K562 (cell line): ENCODE data around the gene AMIGO1. TPM values are rescaled to one million over a fixed set of nuclear protein-coding genes. Genes with fewer than 3 reads are reported as not detected.

Experiments
- ATAC-seq: fragments of 200-7000 bp; cut with Tn5 transposase; 3 replicates; pipeline ENCODE4 v1.9.1; 2020; ENCODE audit warnings: moderate library complexity
- BruUV-seq: library from RNA; stranded (reverse); fragments of 400-500 nt; replicated peaks from 2 replicates; lab custom pipeline; 2021; lab: Mats Ljungman, UMichigan
- CTCF ChIA-PET: fragments of 300-600 bp; formaldehyde crosslinking; extraction: SDS; loops from one replicate; lab custom pipeline; 2021; ENCODE audit warnings: low intra/inter-chr PET ratio; lab: Yijun Ruan, JAX
- POLR2A ChIA-PET: fragments of 300-600, 350-650 bp; sonication (Branson Sonifier 250); formaldehyde crosslinking; extraction: SDS; loops from one replicate; lab custom pipeline; 2021; ENCODE audit warnings: antibody characterized with exemption, inconsistent platforms; lab: Yijun Ruan, JAX
- DNase-seq, 4 experiments: peaks; one replicate each; pipeline versions ENCODE4 v3.0.0 to v3.0.0-alpha.2; 2011 to 2018; ENCODE audit warnings: low spot score in 3 of 4, mixed read lengths in 3 of 4; ENCODE audit errors: extremely low read depth in 1 of 4
- FAIRE-seq: peaks from 2 replicates; lab custom pipeline; 2011; peaks lifted over from hg19 to GRCh38; lab: Jason Lieb, UNC
- H2AFZ ChIP-seq: 2 replicates; pipeline ENCODE4 v1.6.0; 2011; ENCODE audit warnings: low read depth, low read length, control low read depth, inconsistent platforms
- H3K27ac ChIP-seq: fragments of 200-600 bp; 3 replicates; pipeline ENCODE4 v1.8.0; 2011; ENCODE audit warnings: low read depth, mild to moderate bottlenecking, control low read depth, inconsistent platforms, low read length, moderate library complexity, mixed read lengths; ENCODE audit errors: extremely low read depth
- H3K27me3 ChIP-seq, 2 experiments: fragments of 300-600 bp in 1 of 2; 2 replicates in 1 of 2; 3 replicates in 1 of 2; pipeline versions ENCODE4 v1.6.0 to v1.8.0; 2011; ENCODE audit warnings: inconsistent platforms in 2 of 2, low read length in 2 of 2, mild to moderate bottlenecking in 1 of 2, mixed read lengths in 1 of 2, moderate library complexity in 1 of 2; ENCODE audit not compliant: control insufficient read depth in 2 of 2, insufficient read depth in 2 of 2
- H3K36me3 ChIP-seq: fragments of 300-600 bp; 3 replicates; pipeline ENCODE4 v1.8.0; 2011; ENCODE audit warnings: mild to moderate bottlenecking, low read length, inconsistent platforms; ENCODE audit not compliant: control insufficient read depth, insufficient read depth
- H3K4me1 ChIP-seq, 2 experiments: fragments of 200-600 bp in 1 of 2; replicated peaks in 1 of 2; 2 replicates in 1 of 2; 3 replicates in 1 of 2; pipeline versions ENCODE4 v1.5.1 to v1.8.0; 2011; ENCODE audit warnings: inconsistent platforms in 2 of 2, low read length in 2 of 2, mild to moderate bottlenecking in 1 of 2, mixed read lengths in 1 of 2, moderate library complexity in 1 of 2; ENCODE audit not compliant: control insufficient read depth in 2 of 2, insufficient read depth in 2 of 2
- H3K4me2 ChIP-seq: 2 replicates; pipeline ENCODE4 v1.6.1; 2011; ENCODE audit warnings: low read length, control low read depth, inconsistent platforms, mixed read lengths; ENCODE audit not compliant: insufficient read depth
- H3K4me3 ChIP-seq: fragments of 200-600 bp; sonication (generic), shearing (Covaris generic); 2 replicates; pipeline ENCODE4 v1.5.1; 2016; ENCODE audit warnings: control low read depth, inconsistent platforms
- H3K79me2 ChIP-seq: fragments of 200-600 bp; 3 replicates; pipeline ENCODE4 v1.8.0; 2011; ENCODE audit warnings: low read length, inconsistent platforms; ENCODE audit not compliant: control insufficient read depth, insufficient read depth
- H3K9ac ChIP-seq, 2 experiments: 2 replicates each; pipeline versions ENCODE4 v1.6.0 to v1.6.1; 2011; ENCODE audit warnings: low read depth in 2 of 2, low read length in 2 of 2, control low read depth in 1 of 2, inconsistent platforms in 1 of 2, mild to moderate bottlenecking in 1 of 2, mixed read lengths in 1 of 2; ENCODE audit not compliant: insufficient read depth in 1 of 2
- H3K9me1 ChIP-seq: one replicate; pipeline ENCODE4 v1.6.0; 2011; ENCODE audit warnings: inconsistent platforms, mild to moderate bottlenecking, low read length, moderate library complexity; ENCODE audit not compliant: control insufficient read depth, insufficient read depth
- H3K9me3 ChIP-seq: replicated peaks from 2 replicates; pipeline ENCODE4 v1.5.1; 2011; ENCODE audit warnings: low read depth, low read length, inconsistent platforms; ENCODE audit not compliant: control insufficient read depth, insufficient read depth
- H4K20me1 ChIP-seq: replicated peaks from 2 replicates; pipeline ENCODE4 v1.6.1; 2011; ENCODE audit warnings: low read length, inconsistent platforms, mixed read lengths; ENCODE audit not compliant: control insufficient read depth, insufficient read depth
- DMBX1 ChIP-seq: fragments of 250-450 bp; sonication (Bioruptor Pico); IDR thresholded peaks from 2 replicates; pipeline ENCODE4 v1.8.0; 2022; ENCODE audit warnings: inconsistent platforms, mild to moderate bottlenecking, moderate library complexity, borderline replicate concordance
- MITF ChIP-seq: IDR thresholded peaks from 2 replicates; pipeline ENCODE4 v1.6.1; 2014; ENCODE audit warnings: antibody characterized with exemption
- MTA2 ChIP-seq: fragments of 450-650 bp; IDR thresholded peaks from 2 replicates; pipeline ENCODE4 v1.6.1; 2016; ENCODE audit warnings: low read depth
- PATZ1 ChIP-seq: fragments of 250-450 bp; sonication (Bioruptor Pico); IDR thresholded peaks from 2 replicates; pipeline ENCODE4 v1.5.0; 2020; ENCODE audit warnings: mild to moderate bottlenecking, borderline replicate concordance
- TFAM ChIP-seq: fragments of 250-450 bp; sonication (Bioruptor Pico); conservative IDR thresholded peaks from 2 replicates; pipeline ENCODE4 v1.5.0; 2021; ENCODE audit warnings: mild to moderate bottlenecking, moderate library complexity
- ZBTB26 ChIP-seq: fragments of 450-650 bp; formaldehyde crosslinking; IDR thresholded peaks from 2 replicates; pipeline ENCODE4 v1.4.0; 2022; ENCODE audit warnings: missing genetic modification characterization
- ZNF140 ChIP-seq: fragments of 250-450 bp; sonication (Bioruptor Pico); IDR thresholded peaks from 2 replicates; pipeline ENCODE4 v1.8.0; 2021; ENCODE audit warnings: moderate library complexity, mild to moderate bottlenecking, inconsistent platforms
- ZNF165 ChIP-seq: fragments of 250-450 bp; sonication (Bioruptor Pico); IDR thresholded peaks from 2 replicates; pipeline ENCODE4 v1.4.0; 2020; ENCODE audit warnings: borderline replicate concordance
- ZNF197 ChIP-seq: fragments of 200-800 bp; sonication (Bioruptor generic); IDR thresholded peaks from 2 replicates; pipeline ENCODE4 v1.6.1; 2016; ENCODE audit warnings: low read depth, missing genetic modification characterization, missing compliant biosample characterization
- ZNF778 ChIP-seq: fragments of 450-650 bp; formaldehyde crosslinking; IDR thresholded peaks from 2 replicates; pipeline ENCODE4 v1.4.0; 2020; ENCODE audit warnings: mild to moderate bottlenecking, moderate library complexity
- WGBS: fragments of 100-300 bp; shearing (Covaris generic); methylation state at CpG from one replicate; pipeline ENCODE4 v1.1.6; 2016; ENCODE audit warnings: low coverage, mixed read lengths; ENCODE audit not compliant: insufficient coverage; ENCODE audit errors: missing lambda C conversion rate; 5-methylcytosine and 5-hydroxymethylcytosine counted together
- in situ Hi-C: fragments of 300-500 bp; cut with MboI; formaldehyde crosslinking; loops from 4 replicates; pipeline ENCODE4 v1.15.0; 2018; ENCODE audit warnings: inconsistent platforms, mixed read lengths
- intact Hi-C: fragments of 100-400 bp; cut with micrococcal nuclease; formaldehyde crosslinking; loops from 2 replicates; pipeline ENCODE4 v1.14.2; 2022
- polyA plus RNA-seq, 8 experiments: library from polyadenylated mRNA; depleted of rRNA in 4 of 8; stranded (reverse) in 5 of 8; unstranded in 3 of 8; fragments of >200 nt; fragmentation: Nextera tagmentation in 2 of 8; fragmentation: Illumina TruSeq in 1 of 8; extraction: Ambion mirVana in 2 of 8; extraction: Trizol in 1 of 8; gene quantifications; 2 replicates each; pipeline versions ENCODE4 v1.2.1 to v1.2.3, GENCODE V29; 2011 to 2014; ENCODE audit warnings: inconsistent platforms in 1 of 8, missing spikeins in 1 of 8
- total RNA-seq, 7 experiments: library from RNA; depleted of rRNA in 6 of 7; stranded (reverse); fragments of >200 nt in 6 of 7; fragmentation: Illumina TruSeq in 2 of 7; extraction: Trizol in 2 of 7; gene quantifications; 2 replicates each; pipeline versions ENCODE4 v1.2.1 to v1.2.3, GENCODE V29; 2011 to 2021; ENCODE audit warnings: low replicate concordance in 1 of 7

The AMIGO1 gene
- total and polyA plus RNA-seq, 9 of the 15 experiments (the other 6 are each of a cell fraction or from before 2014, with no cell fraction given), result 0.24 to 1.0 (median 0.54) TPM

GRCh38 chr1:109479901-109480300 is 29.6 kb downstream of the AMIGO1 start:
- FAIRE-seq, result no peak
- in situ Hi-C loops (no loop called here), intact Hi-C loops (no loop called here)
- no TSS peak for BruUV-seq
- Histone ChIP-seq H2AFZ (no peak overlapping the region), H3K9me3 (no peaks in the 10 kb centered on the region), H3K4me3 (no peak overlapping the region), H3K9me1 (no peaks in the 10 kb centered on the region), H3K27me3 (peaks cover 39 to 63% of the 10 kb centered on the region in 2 experiments), H4K20me1 (0 out of 2 replicates have a peak, but pooled peaks cover 4% of the 10 kb centered on the region), H3K4me1 (peaks cover 16 to 29% of the 10 kb centered on the region in 2 experiments; a peak in 4 of 5 replicates), H3K36me3 (no peaks in the 10 kb centered on the region), H3K79me2 (peaks cover 8% of the 10 kb centered on the region; the same call in 2 of the 3 replicates), H3K27ac (no peak overlapping the region), H3K9ac (no peak overlapping the region), H3K4me2 (no peak overlapping the region)
- 4% methylated on average over 3 of the region's 3 CpGs for whole genome bisulfite sequencing
- CTCF ChIA-PET, result no interaction called here
- ATAC-seq, result no peak
- POLR2A ChIA-PET, result interaction anchor here (0.6 to 1.4 kb wide), 5 partner anchors 14 to 466 kb away, joined by 3 to 4 read pairs (median 3); partner anchors contain the start of gene CYB561D1
- TF ChIP-seq TFAM (CRISPR knock-in tag) (no peak), ZNF140 (no peak), ZNF197 (CRISPR knock-in tag) (no peak)
- no peak for DNase-seq

- Histone ChIP-seq H2AFZ (no peak overlapping the region), H3K36me3 (no peaks in the 10 kb centered on the region), H3K4me3 (no peak overlapping the region), H3K27ac (no peak overlapping the region), H3K9ac (no peak overlapping the region), H3K27me3 (peaks cover 43 to 68% of the 10 kb centered on the region in 2 experiments), H3K4me1 (peaks cover 10 to 23% of the 10 kb centered on the region in 2 experiments; a peak in 4 of 5 replicates), H3K79me2 (peaks cover 2% of the 10 kb centered on the region; the same call in 2 of the 3 replicates), H4K20me1 (0 out of 2 replicates have a peak, but pooled peaks cover 4% of the 10 kb centered on the region), H3K4me2 (no peak overlapping the region), H3K9me1 (no peaks in the 10 kb centered on the region), H3K9me3 (no peaks in the 10 kb centered on the region)
- ATAC-seq (no peak), FAIRE-seq (no peak), DNase-seq (no peak)
- ChIA-PET CTCF (no interaction called here), POLR2A (interaction anchor here (0.5 to 1.4 kb wide), 5 partner anchors 14 to 467 kb away, joined by 3 to 4 read pairs (median 3); partner anchors contain the start of gene CYB561D1)
- BruUV-seq, result no TSS peak
- 5% methylated on average over 5 of the region's 5 CpGs for WGBS
- TF ChIP-seq PATZ1 (CRISPR knock-in tag) (no peak), DMBX1 (CRISPR knock-in tag) (no peak), ZNF778 (CRISPR knock-in tag) (no peak), ZNF165 (no peak), ZBTB26 (CRISPR knock-in tag) (no peak), MTA2 (no peak), MITF (no peak)
- intact Hi-C loops, result no loop called here
- in situ Hi-C loops, result no loop called here
Observed at GRCh38 chr1:109479311-109479710, 30.2 kb downstream of the AMIGO1 start.
